CD4-positive, alpha-beta T cell treated with Interleukin-10 for 1 hour (primary cell): ENCODE data around the gene FUZ.

Experiments used
- DNase-seq: peaks from one replicate; pipeline ENCODE4 v3.0.0-alpha.2; 2020

Gene FUZ

GRCh38 chr19:49812997-49813861 lies at the start of gene FUZ:
FUZ (minus strand) TSS chr19:49813292; CDS start chr19:49813106, 186 bp downstream.
- DNase-seq, result peak; percentile 98

GRCh38 chr19:49862391-49863253 lies 49.5 kb upstream of the FUZ start:
- DNase-seq, result no peak

DNA sequence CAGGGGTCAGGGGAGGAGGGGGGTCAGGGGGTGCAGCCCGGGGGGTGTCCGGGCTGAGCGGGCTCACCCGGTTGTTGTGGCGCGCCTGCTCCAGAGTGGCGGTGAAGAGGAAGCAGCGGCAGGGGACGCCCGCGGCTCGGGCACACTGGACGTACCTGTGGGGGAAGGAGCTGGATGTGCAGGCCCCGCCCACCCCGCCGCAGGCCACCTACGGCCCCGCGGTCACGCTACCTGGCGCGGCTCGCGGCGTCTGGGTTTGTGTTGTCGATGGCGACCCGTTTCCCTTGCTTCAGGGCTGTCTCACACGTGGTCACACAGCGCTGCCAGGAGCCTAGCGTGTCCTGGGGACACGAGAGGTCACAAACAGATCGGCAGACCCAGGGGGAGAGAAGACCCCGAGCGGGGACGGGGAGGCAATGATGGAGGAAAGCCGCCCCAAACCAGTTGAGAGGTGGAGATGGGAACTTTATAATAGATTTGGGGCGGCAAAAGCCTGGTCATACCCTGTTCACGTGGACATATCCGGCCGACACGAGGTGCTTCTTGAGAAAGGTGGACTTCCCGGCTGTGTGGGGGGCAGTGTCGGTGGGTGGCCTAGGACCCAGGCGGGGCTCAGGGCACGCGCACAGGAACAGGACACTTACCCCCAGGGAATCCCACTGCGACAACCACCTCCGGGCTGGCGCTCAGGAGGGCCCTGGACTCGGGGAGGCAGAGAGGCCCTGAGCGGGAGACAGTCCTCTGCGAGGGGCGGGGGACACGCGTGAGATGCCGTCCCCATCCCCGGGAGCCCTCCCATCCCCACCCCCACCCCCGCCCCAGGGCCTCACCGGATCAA lies 48.7 kb upstream of the FUZ start:
- DNase-seq, result no peak

DNA sequence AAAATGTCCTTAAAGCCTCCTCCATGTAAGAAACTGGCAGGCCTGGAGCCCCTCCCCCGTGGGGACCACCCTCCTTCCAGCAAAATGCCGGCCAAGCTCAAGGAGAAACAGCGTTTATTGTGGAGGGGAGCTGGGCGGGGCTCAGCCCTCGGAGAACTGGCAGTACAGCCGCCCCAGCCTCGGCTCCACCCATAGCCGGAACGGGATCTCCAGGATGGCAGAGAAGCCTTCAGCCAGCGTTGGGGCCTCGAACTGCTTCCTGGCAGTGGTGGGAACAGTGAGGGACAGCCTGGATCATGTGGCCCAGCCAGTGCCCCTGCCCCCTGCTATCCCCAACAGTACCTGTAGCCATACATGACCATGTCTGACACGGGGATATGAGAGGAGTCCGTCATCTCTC lies 48.0 kb upstream of the FUZ start:
- no peak for DNase-seq

GRCh38 chr19:49860336-49861102 lies 47.4 kb upstream of the FUZ start:
- DNase-seq, result no peak

GRCh38 chr19:49859682-49860335 lies 46.7 kb upstream of the FUZ start:
- no peak for DNase-seq

GRCh38 chr19:49858088-49858985 lies 45.2 kb upstream of the FUZ start:
- DNase-seq, result no peak

- DNase-seq, result no peak
These were observed 44.7 kb upstream of the FUZ start for GRCh38 chr19:49857838-49858087.

GRCh38 chr19:49857061-49857837 lies 44.2 kb upstream of the FUZ start:
- no peak for DNase-seq

DNA sequence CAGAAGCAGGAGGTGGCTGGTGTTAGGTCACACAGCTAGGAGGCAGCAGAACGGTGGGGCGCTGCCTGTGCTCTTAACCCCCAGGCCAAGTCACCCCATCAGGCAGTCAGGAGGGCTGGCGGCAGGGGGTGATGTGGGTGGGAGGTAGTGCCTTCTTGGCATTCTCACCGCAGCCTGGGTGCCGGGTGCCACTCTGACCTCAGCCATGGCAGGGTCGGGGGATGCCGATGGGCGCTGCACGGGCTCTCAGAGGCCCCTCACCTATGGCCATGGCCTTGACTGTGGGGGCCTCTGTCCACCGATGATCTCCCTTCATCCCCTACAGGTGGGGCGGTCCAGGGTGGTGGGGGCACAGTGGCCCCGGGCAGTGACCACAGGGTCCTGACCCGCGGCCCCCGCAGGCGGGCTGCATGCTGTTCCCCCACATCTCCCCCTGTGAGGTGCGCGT lies 43.5 kb upstream of the FUZ start:
- DNase-seq, result no peak

GRCh38 chr19:49855676-49856573 lies 42.8 kb upstream of the FUZ start:
- no peak for DNase-seq

GRCh38 chr19:49855277-49855675 lies 42.2 kb upstream of the FUZ start:
- no peak for DNase-seq

DNA sequence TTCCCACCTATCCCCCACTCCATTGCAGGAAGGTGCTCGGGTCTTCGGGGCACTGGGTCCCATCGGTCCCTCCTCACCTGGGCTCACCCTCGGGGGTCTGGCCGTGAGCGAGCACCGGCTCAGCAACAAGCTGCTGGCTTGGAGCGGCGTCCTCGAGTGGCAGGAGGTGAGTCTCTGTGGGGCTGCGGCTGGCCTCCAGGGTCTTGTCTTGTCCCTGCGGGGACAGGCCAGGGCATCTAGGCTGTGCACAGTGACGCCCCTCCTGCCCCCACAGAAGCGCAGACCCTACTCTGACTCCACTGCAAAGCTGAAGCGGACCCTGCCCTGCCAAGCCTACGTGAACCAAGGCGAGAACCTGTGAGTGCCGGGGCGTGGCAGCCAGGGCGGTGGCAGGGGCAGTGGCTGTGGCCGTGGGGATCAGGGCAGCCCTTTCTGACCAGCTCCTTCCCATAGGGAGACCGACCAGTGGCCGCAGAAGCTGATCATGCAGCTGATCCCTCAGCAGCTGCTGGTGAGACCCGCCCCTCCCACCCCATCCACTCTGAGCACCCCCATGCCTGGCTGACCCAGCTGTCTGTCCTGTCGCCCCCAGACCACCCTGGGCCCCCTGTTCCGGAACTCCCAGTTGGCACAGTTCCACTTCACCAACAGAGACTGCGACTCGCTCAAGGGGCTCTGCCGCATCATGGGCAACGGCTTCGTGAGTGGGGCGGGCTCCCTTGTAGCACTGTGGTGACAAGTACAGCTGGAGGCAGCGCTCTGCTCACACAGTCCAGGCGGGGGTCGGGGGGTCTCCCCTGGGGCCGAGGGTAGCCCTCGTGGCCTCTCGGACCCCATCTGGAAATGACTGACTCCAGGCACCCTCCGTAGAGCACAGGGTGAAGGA lies 41.5 kb upstream of the FUZ start:
- DNase-seq, result no peak

DNA sequence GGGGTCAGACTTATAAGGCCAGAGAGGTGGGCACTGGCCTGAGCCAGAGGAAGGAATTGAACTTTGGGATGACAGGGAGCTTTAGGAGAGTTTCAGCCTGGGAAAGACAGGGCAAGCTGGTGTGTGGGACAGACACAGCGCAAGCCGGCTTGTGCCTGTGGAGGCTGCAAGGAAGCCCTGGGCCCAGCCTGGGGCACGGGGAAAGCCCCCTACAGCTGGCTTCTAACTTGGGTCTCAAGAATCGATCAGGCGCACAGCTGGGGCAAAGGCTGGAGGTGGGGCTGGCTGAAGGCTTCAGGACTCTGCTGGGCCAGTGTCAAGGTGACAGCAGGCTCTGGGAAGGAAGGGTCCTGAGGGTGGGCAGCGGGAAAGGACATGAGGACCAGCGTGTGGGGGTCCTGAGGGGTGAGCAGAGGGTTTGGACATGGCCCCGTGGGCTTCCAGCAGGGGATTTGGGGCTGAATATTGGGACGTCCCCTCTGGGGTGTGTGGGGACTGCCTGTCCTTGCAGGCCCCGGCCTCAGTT lies 40.8 kb upstream of the FUZ start:
- DNase-seq, result no peak

GRCh38 chr19:49852631-49853126 lies 39.6 kb upstream of the FUZ start:
- DNase-seq, result no peak

GRCh38 chr19:49851456-49852259 lies 38.6 kb upstream of the FUZ start:
- DNase-seq, result peak; percentile 45
